GM19023 (cell line): ENCODE results near the gene AFM.

Experiments used
- ATAC-seq: cut with Tn5 transposase; IDR thresholded peaks from one replicate; pipeline ENCODE4 v1.9.1; 2021; ENCODE audit warnings: mild to moderate bottlenecking, moderate library complexity; ENCODE audit not compliant: unreplicated experiment

Gene AFM

GRCh38 chr4:73450398-73451004 is 31.0 kb upstream of the AFM start:
- ATAC-seq, result no peak

DNA sequence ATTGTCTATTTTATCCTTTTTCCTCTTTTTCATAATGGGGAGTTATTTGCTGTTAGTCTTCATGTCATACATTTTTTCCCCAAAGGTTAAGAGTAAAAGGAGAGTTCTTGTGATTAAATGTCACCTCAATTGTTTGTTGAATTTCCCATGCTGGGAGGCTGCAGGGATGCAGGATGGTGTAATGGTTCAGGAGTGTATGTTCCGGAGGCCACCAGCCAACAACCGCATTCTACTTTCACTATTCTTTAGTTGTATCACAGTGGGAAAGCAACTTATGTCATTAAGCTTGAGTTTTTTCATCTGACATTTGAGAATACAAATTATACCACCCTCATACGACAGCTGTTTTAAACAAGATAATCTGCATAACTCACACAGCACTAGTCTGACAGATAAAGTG is 30.1 kb upstream of the AFM start:
- ATAC-seq, result no peak

- ATAC-seq, result no peak
Measured at GRCh38 chr4:73451981-73452747, 29.4 kb upstream of the AFM start.

- ATAC-seq, result no peak
Measured at GRCh38 chr4:73452953-73453700, 28.4 kb upstream of the AFM start.

DNA sequence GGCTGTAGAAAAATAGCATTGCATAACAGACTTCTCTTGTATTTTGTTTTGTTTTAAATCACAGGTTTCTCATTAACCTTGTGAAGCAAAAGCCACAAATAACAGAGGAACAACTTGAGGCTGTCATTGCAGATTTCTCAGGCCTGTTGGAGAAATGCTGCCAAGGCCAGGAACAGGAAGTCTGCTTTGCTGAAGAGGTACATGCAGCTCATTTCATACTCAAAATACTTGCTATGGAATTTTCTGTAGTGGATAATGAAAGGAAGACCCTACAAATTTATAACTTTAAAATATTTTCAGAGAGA is 27.9 kb upstream of the AFM start:
- no peak for ATAC-seq

- no peak for ATAC-seq
Measured at GRCh38 chr4:73454920-73455319, 26.6 kb upstream of the AFM start.

DNA sequence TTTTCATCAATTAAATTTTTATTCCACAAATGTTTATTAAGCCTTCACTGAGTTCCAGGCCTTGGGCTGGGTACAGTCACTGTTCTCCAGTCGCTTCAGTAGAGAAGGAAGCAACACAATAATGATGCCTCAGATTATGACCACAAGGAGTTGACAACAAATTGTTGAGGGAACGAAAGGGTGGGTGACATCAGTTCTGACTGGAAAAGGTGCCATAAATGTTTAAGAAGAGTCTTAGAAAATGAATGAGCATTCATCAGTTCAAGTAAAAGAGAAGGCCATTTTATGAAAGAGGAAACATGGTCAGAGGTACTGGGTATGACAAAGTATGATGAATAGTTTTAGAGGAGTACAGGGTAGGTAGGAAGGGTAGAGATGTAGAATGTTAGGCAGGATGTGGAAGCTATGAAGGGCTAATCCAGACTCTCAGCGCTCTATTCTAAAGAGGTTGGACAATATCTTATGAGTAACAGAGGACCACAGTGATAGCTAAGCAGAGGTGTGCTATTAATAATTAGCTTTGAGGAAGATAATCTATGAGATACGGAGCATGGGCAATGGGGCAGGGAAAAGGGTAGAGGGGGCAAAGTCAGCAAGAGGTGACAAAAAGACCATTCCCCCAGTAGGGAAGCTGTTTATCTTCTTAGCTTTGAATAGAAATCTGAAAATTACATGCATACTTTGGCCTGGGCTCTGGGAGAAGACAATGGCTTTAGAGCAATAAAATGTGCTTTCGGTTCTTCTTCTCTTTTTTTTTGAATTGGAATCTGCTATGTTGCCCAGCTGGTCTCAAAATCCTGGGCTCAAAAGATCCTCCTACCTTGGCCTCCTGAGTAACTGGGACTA is 25.1 kb upstream of the AFM start:
- no peak for ATAC-seq

DNA sequence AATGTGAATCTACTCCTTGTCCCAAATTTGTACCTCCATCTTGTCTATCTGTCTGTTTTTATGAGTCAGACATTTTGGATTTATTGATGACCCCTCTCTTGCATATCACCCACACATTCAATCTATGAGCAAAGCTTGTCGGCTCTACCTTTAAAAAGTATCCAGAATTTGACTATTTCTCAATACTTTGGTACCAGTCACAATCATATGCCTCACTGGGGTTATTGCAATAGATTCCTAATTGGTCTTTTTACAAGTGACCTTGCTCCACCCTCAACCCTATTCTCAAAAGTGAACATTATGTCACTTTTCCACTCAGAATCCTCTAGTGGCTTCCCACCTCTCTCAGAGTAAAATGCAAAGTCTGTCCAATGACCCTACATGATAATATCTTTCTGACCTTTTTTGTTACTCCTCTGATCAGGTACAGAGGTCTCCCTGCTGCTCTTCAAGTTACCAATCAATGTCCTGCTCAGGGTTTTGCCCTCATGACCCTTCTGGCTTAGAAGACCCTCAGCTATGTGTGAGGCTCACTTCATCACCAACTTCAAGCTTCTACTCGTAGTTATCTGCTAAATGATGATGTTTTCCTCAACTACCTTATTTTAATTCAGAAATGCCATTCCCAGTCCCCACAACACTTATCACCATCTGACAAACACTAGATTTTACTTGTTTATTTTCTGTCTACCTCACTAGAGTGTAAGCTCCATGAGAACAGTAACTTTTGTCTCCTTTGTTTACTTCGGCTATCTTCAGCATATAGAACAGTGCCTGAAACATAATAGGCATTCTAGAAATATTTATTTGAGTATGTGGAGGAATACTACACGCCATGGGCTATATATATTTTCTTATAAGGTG is 23.1 kb upstream of the AFM start:
- ATAC-seq, result no peak

- no peak for ATAC-seq
Measured at GRCh38 chr4:73459048-73459421, 22.5 kb upstream of the AFM start.

DNA sequence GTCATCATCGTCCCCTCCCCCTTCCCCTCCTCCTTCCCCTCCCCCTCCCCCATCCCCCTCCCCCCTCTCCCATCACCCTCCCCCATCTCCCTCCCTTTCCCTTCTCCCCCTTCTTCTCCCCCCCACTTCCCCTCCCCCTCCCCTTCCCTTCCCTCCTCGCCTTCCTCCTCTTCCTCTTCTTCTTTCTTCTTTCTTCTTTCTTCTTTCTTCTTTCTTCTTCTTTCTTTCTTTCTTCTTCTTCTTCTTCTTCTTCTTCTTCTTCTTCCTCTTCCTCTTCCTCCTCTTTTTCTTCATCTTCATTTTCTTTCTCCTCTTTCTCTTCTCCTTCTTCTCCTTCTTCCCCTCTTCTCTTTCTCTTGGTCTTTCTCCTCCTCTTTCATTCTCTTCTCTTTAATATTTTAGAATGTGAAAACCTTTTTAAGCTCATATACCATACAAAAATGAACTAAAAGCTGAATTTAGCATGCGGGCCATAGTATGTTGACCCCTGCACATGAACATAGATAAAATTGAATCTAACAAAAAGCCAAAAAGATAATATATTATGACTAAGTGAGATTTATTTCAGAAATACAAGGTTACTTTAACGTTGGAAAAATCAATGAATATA is 20.5 kb upstream of the AFM start:
- ATAC-seq, result no peak

DNA sequence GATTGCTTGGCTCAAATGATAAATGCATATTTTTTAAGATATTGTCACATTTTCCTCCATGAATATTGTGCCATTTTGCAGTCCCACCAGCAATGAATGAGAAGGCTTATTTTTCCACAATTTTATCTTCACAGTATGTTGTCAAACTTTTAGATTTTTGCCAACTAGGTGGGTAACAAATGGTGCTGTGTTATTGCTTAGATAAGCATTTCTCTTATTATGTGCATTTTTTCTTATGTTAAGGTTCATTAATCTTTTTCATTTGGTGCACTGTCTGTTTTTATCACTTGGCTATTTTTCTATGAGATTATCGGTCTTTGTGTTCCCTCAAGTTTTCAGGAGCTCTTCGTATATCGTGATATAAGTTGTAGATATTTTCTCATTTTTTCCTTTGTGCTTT is 13.4 kb upstream of the AFM start:
- ATAC-seq, result no peak

GRCh38 chr4:73470728-73471127 is 10.8 kb upstream of the AFM start:
- ATAC-seq, result no peak

DNA sequence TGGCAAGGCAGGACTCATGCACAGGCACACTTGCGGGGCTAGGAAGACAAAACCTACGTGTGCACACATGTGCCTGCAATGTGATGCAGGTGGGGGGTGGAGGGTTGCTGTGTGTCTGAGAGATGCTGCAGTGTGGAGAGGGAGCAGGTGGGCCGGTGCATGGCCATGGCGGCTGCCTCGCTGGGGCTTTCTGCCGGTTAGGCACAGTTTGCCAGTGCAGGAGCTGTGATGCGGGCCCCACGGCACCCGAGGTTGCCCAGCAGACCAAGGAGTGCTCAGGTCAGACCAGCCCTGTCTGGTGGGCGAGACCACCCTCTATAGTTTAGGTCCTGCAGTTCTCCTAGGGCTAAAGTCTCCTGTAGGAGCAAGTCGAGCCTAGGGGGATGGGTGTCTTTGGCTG is 4.4 kb upstream of the AFM start:
- no peak for ATAC-seq

DNA sequence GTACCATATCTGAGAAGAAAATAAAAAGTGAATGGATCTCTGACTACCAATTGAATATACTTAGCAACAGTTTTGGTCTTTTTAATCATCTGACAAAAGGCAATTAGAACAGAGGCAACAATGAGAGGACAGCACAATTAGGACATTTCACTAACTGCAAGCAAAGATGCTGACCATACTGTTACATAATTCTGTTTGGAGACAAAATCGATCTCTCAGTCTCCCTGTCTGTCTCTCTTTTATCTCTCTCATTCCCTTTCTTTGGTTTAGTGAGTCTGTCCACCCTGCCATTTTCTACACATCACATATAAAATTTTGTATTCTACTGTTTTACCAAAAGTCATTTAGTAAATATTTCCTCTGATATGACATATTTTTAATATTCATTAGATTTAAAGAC is 2.2 kb upstream of the AFM start:
- ATAC-seq, result no peak

DNA sequence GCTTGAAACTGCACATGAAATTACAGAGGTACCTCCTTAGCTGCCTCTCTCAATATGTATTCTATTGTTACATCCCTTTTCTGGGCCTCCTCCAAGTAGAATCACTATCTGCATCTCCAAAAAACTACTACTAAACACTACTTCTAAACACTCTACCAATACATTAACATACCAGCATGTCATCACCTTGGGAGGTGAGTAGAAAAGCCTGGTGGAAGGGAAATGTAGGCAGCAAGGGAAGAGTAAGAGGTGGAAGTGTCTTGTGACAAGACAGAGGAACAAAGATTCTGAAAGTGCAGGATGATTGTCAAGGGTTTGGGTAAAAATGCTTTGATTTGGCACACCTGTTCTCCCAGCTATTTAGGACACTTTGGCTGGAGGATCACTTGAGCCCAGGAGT is 3.5 kb downstream of the AFM start:
- ATAC-seq, result no peak

DNA sequence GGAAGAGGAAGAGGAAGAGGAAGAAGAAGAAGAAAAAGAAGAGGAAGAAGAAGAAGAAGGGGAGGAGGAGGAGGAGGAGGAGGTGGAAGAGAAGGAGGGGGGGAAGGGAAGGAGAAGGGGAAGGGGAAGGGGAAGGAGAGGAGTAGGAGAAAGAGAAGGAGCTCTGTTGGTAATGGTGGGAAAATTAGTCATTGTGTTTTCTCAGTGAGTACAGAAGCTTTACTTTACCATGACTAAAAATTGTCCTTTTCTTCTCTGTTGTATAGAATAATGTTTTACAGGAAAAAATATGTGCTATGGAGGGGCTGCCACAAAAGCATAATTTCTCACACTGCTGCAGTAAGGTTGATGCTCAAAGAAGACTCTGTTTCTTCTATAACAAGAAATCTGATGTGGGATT is 4.1 kb downstream of the AFM start:
- no peak for ATAC-seq

DNA sequence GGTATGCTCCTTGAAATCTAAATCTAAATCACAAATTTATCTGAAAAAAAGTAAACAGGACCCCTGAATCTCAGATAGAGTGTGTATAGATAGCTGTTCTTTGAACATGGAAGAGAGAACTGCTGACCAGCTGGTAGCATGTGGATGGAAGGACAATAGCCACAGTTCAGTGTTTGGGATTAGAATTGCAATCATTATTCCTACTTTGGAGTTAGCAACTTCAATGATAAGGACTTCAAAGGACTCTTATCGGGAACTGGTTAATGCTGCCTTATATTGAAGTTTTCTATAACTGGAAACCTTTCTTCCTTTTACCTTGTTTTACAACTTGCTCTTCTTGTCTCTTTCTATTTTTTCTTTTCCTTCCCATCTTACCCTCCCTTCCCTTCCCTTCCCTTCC is 5.0 kb downstream of the AFM start:
- no peak for ATAC-seq

- ATAC-seq, result no peak
Measured at GRCh38 chr4:73487233-73487632, 5.7 kb downstream of the AFM start.

GRCh38 chr4:73499996-73500765 is 18.6 kb downstream of the AFM start:
- ATAC-seq, result no peak
